Measurements from ENCODE around the gene NAT9. TPM values are rescaled to one million over a fixed set of nuclear protein-coding genes. Genes with fewer than 3 reads are reported as not detected.

NAT9 gene, protein sequence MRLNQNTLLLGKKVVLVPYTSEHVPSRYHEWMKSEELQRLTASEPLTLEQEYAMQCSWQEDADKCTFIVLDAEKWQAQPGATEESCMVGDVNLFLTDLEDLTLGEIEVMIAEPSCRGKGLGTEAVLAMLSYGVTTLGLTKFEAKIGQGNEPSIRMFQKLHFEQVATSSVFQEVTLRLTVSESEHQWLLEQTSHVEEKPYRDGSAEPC
- total RNA-seq, result 55.5 and 64.7 TPM in 2 replicates

DNA sequence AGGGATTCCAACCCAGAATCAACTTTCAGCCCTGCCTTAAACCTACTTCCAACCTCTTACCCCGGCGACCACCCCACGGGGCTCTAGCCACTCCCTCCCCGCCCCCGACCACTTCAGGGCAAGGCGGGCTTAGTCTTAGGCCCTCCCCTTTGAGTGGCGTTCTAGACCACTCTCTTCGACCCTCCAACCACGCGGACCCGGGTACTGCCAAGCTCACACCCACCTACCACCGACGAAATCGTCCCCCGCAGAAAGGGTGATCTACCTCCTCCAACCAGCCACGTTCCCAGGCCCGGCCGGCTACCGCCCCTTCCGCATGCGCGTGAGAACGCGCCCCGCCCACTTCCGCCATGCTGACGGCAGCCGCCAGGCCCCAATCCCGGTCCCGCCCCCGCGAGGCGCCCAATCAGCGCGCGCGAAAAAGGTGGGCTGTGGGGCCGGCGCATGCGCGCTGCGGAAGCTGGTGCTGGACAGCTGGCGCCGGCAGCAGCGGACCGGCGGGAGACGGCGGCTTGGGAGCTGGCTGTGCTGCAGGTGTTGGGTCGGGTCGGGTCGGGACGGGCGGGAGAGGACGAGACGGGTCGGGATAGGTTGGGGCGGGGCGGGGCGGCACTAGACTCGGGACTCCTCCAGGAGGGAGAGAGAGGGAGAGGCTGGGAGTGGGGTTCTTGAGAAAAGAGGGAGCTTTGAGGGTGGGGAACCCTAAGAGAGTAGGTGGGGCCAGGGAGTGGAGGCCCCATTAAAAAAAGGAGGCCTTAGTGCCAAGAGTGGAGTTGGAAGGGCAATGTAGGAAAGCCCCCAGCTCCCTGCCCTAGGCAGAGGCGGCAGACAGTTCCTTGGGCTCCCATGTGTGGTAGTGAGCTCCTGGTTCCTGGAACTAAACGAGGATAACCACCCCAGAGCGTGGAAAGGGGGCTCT is at the start of gene NAT9:
Gene NAT9, minus strand, starts transcription at position 302 of the 919 bp plus-strand sequence. CDS start 647 bp downstream, outside the sequence.

DNA sequence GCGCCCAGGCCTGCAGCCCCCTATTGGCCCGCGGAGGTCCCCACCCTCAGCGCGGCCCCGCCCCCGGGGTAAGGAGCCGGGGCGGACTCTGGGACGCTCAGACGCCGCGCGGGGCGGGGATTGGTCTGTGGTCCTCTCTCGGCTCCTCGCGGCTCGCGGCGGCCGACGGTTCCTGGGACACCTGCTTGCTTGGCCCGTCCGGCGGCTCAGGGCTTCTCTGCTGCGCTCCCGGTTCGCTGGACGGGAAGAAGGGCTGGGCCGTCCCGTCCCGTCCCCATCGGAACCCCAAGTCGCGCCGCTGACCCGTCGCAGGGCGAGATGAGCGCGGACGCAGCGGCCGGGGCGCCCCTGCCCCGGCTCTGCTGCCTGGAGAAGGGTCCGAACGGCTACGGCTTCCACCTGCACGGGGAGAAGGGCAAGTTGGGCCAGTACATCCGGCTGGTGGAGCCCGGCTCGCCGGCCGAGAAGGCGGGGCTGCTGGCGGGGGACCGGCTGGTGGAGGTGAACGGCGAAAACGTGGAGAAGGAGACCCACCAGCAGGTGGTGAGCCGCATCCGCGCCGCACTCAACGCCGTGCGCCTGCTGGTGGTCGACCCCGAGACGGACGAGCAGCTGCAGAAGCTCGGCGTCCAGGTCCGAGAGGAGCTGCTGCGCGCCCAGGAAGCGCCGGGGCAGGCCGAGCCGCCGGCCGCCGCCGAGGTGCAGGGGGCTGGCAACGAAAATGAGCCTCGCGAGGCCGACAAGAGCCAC is 27.4 kb downstream of the NAT9 start, which contains the start of gene NHERF1:
Gene NHERF1, plus strand, starts transcription at position 100 of the 750 bp plus-strand sequence. Its CDS starts 219 bp downstream, at position 319.

DNA sequence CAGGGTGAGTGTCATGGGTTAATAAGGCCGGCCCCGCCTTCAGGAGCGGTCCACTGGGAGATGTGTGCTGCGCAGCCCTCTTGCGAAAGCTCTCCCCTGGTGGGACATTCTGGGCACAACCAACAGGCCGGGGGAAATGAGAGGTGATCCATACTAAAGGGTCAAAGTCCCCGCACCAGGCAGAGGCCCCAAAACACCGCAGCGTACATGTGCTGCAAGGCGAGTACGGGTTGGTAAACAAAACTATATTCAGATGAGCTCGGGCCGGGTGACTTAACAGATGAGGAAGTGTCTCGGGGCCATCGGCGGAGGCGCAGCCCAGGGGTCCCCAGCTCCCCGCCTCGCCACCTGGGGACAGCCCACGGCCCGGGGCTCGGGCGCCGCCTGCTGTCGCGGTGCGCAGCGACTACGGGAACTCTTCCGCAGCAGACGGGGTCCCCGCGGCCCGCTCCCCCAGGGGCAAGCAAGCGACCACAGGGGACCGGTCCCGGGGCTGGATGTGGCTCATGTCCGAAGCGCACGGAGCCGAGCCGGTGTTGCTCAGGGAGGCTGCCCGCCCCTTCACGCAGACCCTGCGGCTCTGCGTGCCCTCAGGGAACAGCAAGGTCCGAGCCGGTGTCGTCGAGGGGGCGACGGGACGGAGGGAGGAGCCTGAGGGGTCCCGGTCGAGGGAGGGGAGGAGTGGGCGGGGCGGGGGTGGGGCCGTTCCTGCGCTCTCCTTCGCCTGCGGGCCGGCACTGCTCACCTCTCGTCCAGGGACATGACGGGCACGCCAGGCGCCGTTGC is 39.4 kb downstream of the NAT9 start, which contains the start of gene RAB37:
Gene RAB37, plus strand, starts transcription at position 744 of the 786 bp plus-strand sequence. Its CDS starts 17 bp downstream, at position 761.

Other genes with a start within 250 kb of the NAT9 start
- not detected in 2 replicates for gene CD300LB, start 244.9 kb downstream of the NAT9 start, total RNA-seq
- gene CD300C, start 230.2 kb downstream of the NAT9 start, total RNA-seq, result not detected in 2 replicates
- not detected in 2 replicates for gene CD300H, start 208.8 kb downstream of the NAT9 start, total RNA-seq
- gene CD300LD, start 184.1 kb downstream of the NAT9 start, total RNA-seq, result not detected in 2 replicates
- not detected in 2 replicates for gene CD300E, start 152.6 kb downstream of the NAT9 start, total RNA-seq
- gene CD300LF, start 63.4 kb downstream of the NAT9 start, total RNA-seq, result not detected in 2 replicates
- 0.23 and 0.30 TPM in 2 replicates for gene RAB37, start 39.1 kb downstream of the NAT9 start, total RNA-seq
- gene NHERF1, start 27.7 kb downstream of the NAT9 start, total RNA-seq, result 14.6 and 37.0 TPM in 2 replicates
- gene GRIN2C, start 83.5 kb upstream of the NAT9 start, total RNA-seq, result 0.18 and 0.30 TPM in 2 replicates
- gene FDXR, start 96.6 kb upstream of the NAT9 start, total RNA-seq, result 45.0 and 52.9 TPM in 2 replicates
- not detected in 2 replicates for gene FADS6, start 117.3 kb upstream of the NAT9 start, total RNA-seq
- not detected in 2 replicates for gene USH1G, start 146.9 kb upstream of the NAT9 start, total RNA-seq
- gene OTOP2, start 147.9 kb upstream of the NAT9 start, total RNA-seq, result not detected in 2 replicates
- not detected in 2 replicates for gene OTOP3, start 159.6 kb upstream of the NAT9 start, total RNA-seq
- gene HID1, start 196.4 kb upstream of the NAT9 start, total RNA-seq, result 0.18 and 0.30 TPM in 2 replicates
- 19.9 and 47.2 TPM in 2 replicates for gene CDR2L, start 211.3 kb upstream of the NAT9 start, total RNA-seq
- gene MRPL58, start 236.3 kb upstream of the NAT9 start, total RNA-seq, result 18.8 and 22.0 TPM in 2 replicates

Data from smooth muscle cell of the umbilical artery (primary cell).